Mucosa of rectum (tissue), 2 donors: ENCODE results near the gene SLF2.

Experiments
- H3K27ac ChIP-seq, 2 donors: one replicate each; pipeline ENCODE4 v1.7.0; 2013; ENCODE audit warnings: inconsistent platforms in 2 of 2, low read depth in 2 of 2, low read length in 2 of 2
- H3K27me3 ChIP-seq, 2 donors: one replicate each; pipeline ENCODE4 v1.7.0; 2013; ENCODE audit warnings: low read length in 2 of 2; ENCODE audit not compliant: control insufficient read depth in 2 of 2, insufficient read depth in 2 of 2
- H3K36me3 ChIP-seq, 2 donors: one replicate each; pipeline ENCODE4 v1.7.0; 2013; ENCODE audit warnings: low read length in 2 of 2; ENCODE audit not compliant: control insufficient read depth in 2 of 2, insufficient read depth in 2 of 2
- H3K4me1 ChIP-seq, 2 donors: one replicate each; pipeline ENCODE4 v1.7.0; 2013; ENCODE audit warnings: low read length in 2 of 2, mild to moderate bottlenecking in 1 of 2; ENCODE audit not compliant: control insufficient read depth in 2 of 2, insufficient read depth in 2 of 2
- H3K4me3 ChIP-seq, 2 donors: one replicate each; pipeline ENCODE4 v1.7.0; 2013; ENCODE audit warnings: low read length in 2 of 2
- H3K9ac ChIP-seq, 2 donors: one replicate each; pipeline ENCODE4 v1.7.0; 2013; ENCODE audit warnings: low read length in 2 of 2, low read depth in 1 of 2, mild to moderate bottlenecking in 1 of 2
- H3K9me3 ChIP-seq, 2 donors: one replicate each; pipeline ENCODE4 v1.7.0; 2013; ENCODE audit warnings: low read length in 2 of 2; ENCODE audit not compliant: control insufficient read depth in 2 of 2
- donor health status: healthy.
- donor health status: Normal muscosa, but diverticular disease.

Gene SLF2

DNA sequence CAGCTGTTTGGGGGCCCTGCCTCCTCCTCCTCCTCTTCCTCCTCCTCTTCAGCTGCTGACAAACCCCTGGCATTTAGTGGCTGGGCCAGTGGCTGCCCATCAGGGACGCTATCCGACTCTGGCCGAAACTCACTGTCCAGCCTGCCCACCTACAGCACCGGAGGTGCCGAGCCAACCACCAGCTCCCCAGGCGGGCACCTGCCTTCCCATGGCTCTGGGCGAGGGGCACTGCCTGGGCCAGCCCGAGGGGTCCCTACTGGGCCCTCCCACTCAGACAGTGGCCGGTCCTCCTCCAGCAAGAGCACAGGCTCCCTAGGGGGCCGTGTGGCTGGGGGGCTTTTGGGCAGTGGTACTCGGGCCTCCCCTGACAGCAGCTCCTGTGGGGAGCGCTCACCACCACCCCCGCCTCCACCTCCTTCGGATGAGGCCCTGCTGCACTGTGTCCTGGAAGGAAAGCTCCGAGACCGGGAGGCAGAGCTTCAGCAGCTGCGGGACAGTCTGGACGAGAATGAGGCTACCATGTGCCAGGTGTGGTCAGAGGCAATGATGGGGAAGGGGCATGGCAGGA is 91.0 kb downstream of the SLF2 start:
- Histone ChIP-seq H3K4me3 (no peak overlapping the region), H3K27ac (no peak overlapping the region), H3K9me3 (no peaks in the 10 kb centered on the region), H3K27me3 (no peaks in the 10 kb centered on the region), H3K9ac (no peak overlapping the region), H3K36me3 (peaks cover 16 to 31% of the 10 kb centered on the region in 2 donors), H3K4me1 (peaks cover 13 to 29% of the 10 kb centered on the region in 2 donors)

DNA sequence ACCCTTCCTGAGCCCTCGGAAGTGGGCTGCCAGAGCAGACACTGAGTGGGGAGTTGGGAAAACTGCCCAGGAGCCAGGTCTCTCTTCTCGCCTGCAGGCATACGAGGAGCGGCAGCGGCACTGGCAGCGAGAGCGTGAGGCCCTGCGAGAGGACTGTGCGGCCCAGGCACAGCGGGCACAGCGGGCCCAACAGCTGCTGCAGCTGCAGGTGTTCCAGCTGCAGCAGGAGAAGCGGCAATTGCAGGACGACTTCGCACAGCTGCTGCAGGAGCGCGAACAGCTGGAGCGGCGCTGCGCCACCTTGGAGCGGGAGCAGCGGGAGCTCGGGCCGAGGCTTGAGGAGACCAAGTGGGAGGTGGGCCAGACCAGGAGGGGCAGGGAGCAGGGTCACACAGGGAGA is 92.6 kb downstream of the SLF2 start:
- no peak overlapping the region for H3K27ac ChIP-seq
- no peaks in the 10 kb centered on the region for H3K9me3 ChIP-seq
- H3K27me3 ChIP-seq = no peaks in the 10 kb centered on the region
- no peak overlapping the region for H3K4me3 ChIP-seq
- peaks cover 10 to 22% of the 10 kb centered on the region in 2 donors for H3K4me1 ChIP-seq
- H3K36me3 ChIP-seq = peaks cover 16 to 31% of the 10 kb centered on the region in 2 donors
- no peak overlapping the region for H3K9ac ChIP-seq

DNA sequence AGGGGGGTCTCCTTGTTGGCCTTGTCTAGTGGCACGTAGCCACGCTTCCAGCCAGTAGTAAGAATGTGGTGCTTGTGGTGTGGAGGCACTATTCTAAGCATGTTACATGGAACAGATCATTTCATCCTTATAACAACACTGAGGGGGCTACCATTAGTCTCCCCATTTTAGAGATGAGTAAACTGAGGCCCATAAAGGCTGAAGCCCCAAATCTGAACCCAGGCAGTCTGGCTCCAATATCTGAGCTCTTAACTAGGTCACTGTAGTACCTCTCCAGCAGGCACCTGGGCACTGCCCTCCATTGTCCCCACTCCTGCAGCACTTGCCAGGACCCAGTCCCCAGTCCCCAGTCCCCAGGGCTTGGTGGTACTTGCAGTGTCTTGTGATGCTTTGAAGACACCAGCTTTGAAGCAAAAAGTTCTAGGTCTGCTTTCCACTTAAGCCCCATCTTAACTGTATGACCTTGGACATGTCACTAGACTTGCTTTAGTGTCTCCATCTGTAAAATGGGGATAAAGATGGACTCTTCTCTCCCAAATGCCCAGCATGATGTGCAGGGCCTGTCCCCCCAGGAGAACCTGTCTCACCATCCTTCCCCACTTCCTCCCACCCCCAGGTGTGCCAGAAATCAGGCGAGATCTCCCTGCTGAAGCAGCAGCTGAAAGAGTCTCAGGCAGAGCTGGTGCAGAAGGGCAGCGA is 93.3 kb downstream of the SLF2 start:
- Histone ChIP-seq H3K9me3 (no peaks in the 10 kb centered on the region), H3K4me3 (no peak overlapping the region), H3K4me1 (peaks cover 7 to 17% of the 10 kb centered on the region in 2 donors), H3K27ac (no peak overlapping the region), H3K27me3 (no peaks in the 10 kb centered on the region), H3K36me3 (peaks cover 16 to 31% of the 10 kb centered on the region in 2 donors), H3K9ac (no peak overlapping the region)

DNA sequence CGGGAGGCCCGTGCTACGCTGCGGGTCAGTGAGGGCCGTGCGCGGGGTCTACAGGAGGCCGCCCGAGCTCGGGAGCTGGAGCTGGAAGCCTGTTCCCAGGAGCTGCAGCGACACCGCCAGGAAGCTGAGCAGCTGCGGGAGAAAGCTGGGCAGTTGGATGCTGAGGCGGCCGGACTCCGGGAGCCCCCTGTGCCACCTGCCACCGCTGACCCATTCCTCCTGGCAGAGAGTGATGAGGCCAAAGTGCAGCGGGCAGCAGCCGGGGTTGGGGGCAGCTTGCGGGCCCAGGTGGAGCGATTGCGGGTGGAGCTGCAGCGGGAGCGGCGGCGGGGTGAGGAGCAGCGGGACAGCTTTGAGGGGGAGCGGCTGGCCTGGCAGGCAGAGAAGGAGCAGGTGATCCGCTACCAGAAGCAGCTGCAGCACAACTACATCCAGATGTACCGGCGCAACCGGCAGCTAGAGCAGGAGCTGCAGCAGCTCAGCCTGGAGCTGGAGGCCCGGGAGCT is 93.9 kb downstream of the SLF2 start:
- Histone ChIP-seq H3K27ac (peak overlapping the region in 1 of 2 donors; percentile 1), H3K4me3 (no peak overlapping the region), H3K36me3 (peaks cover 16 to 31% of the 10 kb centered on the region in 2 donors), H3K9me3 (no peaks in the 10 kb centered on the region), H3K27me3 (no peaks in the 10 kb centered on the region), H3K9ac (no peak overlapping the region), H3K4me1 (peaks cover under 1 to 11% of the 10 kb centered on the region in 2 donors)

DNA sequence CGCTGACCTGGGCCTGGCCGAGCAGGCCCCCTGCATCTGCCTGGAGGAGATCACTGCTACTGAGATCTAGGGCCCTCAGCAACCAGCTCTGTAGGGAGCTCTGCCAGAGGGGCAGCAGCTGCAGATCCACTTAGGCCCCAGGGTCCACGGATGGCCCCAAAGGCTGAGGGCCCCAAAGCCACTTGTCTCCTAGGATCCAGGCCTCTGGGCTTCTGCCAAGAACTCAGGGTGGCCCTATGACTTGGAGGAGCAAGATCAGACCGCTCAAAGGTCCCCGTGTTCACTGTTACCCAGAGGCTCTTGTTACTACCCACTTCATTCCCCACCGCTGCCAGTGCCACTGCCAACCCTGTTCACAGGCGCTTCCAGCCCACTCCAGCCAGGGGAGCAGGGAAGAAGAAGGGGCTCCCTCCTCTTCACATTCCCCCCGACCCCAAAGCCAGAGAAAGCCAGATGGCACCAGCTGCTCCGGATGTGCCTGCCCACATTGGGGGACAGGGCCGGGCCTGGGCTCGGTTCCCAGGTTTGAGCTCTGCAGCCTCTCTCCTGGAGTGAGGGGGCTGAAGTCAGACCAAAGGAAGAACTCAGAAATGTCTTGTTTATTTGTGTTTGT is 94.4 kb downstream of the SLF2 start:
- Histone ChIP-seq H3K36me3 (peaks cover 16 to 31% of the 10 kb centered on the region in 2 donors), H3K9me3 (no peaks in the 10 kb centered on the region), H3K27ac (peak overlapping the region; percentile 1 to 32), H3K4me1 (peaks cover 0 to 6% of the 10 kb centered on the region in 2 donors), H3K27me3 (no peaks in the 10 kb centered on the region), H3K9ac (no peak overlapping the region), H3K4me3 (no peak overlapping the region)

DNA sequence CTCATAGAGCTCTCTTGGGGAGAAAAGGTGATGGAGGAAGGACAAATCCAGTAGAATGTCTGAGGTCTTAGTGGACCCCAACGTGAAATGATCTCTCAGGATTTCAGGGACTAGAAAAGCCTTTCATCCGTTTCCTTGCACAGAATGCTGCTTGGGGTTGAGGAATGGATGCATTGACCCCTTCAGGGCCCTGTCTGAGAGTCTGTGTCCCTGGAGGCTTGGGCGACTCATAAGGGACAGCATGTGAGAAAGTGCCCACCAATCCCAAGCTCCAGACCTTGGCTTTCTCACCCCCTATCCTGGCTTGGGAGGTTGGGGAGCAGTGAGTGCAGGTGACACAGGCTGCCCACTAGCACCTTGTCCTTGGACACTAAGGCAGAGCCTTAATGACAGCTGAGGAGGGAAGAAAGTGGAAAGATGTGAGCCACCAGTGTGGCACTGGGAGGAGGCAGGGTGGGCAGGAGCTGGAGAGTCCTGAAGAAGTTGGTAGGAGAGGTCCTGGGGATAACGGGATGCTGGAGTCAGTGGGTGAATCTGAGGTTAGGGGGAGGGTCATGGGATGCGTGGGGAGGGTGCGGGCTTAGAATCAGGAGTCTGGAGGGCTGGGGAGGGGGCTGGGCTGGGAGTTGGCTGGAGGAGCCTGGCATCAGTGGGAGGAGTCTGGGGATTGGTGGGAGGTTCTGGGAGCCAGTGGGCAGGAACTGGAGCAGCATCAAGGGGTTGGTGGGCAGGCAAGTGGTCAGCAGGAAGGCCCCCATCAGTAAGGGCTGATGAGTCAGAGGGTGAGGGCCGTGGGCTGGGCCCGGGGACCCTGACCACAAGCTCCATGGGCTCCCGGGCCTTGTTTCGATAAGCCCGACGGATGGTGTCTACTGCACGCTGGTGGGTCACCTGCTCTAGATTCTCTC is 95.4 kb downstream of the SLF2 start:
- Histone ChIP-seq H3K36me3 (peaks cover 12 to 25% of the 10 kb centered on the region in 2 donors), H3K9me3 (no peaks in the 10 kb centered on the region), H3K27me3 (no peaks in the 10 kb centered on the region), H3K27ac (peak overlapping the region in 1 of 2 donors; percentile 17), H3K4me1 (peaks cover 3 to 4% of the 10 kb centered on the region in 2 donors), H3K9ac (no peak overlapping the region), H3K4me3 (no peak overlapping the region)

DNA sequence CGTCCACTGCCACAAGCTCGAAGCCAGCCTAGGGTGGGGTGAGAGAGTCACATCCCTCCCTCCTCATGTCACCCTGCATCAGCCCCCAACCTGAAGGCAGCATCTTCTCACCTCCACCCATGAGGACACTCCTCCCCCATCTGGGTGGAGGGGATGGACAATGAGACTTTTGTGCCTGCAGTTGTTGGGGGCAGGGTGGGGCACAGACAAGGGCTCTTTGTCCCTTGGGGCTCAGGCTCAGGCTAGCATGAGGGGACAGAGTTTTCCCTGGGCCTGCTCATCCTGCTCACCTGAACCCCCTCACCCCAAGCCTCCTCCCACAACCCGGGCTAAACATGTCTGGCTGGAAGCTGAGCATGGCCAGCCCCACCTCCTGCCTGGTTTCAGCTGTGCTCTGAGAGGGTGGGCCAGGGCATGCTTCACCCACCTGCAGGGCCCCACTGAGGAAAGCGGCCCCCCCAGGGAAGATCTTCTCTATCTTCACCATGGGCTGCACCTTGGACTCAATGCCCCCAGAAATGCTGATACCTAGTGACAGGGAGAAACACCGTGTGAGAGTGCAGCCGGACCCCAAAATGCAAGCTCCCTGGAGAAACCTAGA is 96.2 kb downstream of the SLF2 start:
- H3K36me3 ChIP-seq = peaks cover 8 to 20% of the 10 kb centered on the region in 2 donors
- no peak overlapping the region for H3K4me3 ChIP-seq
- no peak overlapping the region for H3K9ac ChIP-seq
- H3K9me3 ChIP-seq = no peaks in the 10 kb centered on the region
- H3K27me3 ChIP-seq = no peaks in the 10 kb centered on the region
- peaks cover 4% of the 10 kb centered on the region in 2 donors for H3K4me1 ChIP-seq
- H3K27ac ChIP-seq = no peak overlapping the region

DNA sequence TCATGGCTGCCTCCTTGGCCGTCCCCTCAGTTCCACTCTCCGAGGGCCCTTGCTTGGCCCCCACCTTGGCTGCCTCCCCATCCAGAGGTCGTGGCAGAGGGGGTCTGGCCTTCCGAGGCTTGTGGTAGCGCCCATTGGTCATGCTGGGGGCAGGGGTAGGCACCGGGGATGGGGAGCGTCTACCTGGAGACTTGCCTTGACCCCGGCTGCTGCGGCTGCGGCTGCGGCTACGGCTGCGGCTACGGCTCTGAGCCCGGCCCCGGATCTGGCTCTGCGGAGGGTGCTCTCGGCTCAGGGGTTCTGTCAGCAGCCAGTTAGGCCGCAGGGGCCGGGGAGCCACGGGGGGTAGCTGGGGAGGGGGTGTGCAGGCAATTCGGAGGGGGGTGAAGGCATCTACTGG is 97.6 kb downstream of the SLF2 start:
- no peaks in the 10 kb centered on the region for H3K27me3 ChIP-seq
- peaks cover 4% of the 10 kb centered on the region in 2 donors for H3K4me1 ChIP-seq
- peaks cover 7 to 11% of the 10 kb centered on the region in 2 donors for H3K36me3 ChIP-seq
- no peak overlapping the region for H3K4me3 ChIP-seq
- no peak overlapping the region for H3K9ac ChIP-seq
- no peak overlapping the region for H3K27ac ChIP-seq
- H3K9me3 ChIP-seq = no peaks in the 10 kb centered on the region

DNA sequence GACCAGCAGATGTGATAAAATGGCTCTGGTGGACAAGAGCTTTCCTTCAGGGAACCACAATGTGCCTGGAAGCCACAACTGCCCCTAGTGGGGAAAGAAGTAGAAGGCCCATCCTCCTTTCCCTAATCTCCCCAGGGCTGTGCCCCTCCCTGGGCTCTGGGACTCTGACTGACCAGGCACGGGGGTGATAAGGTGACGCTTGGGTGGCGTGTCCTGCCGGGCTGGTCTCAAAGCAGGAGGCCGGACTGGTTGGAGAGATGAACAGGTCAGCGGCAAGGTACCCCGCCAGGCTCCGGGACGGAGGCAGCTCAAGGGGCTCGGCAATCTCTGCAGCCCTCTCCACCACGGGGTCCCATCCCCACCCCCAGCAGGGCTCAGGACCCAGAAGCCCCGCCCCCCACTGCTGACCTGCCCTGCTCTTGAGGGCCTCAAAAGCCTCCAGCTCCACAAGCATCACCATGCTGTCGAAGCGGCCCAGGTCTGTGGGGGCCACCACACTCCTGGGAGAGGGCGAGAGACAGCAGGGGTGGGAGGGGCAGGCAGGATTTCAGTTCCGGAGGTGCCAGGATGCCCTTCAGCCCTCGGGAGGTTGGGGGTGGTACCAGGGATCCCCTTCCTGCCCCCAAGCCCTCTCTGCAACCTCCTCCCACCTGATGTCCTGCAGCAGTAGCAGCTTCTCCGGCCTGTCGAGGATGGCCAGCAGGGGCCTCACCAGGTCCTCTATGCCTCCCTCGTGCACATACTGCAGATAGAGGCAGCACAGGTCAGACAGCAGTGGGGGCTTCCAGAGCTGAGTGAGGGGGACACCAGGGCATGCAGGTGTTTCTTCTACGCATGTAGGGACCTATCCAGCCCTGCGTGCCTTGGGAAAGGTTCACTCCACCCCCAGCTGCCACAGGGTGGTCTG is 99.0 kb downstream of the SLF2 start:
- H3K4me1 ChIP-seq = peaks cover 4% of the 10 kb centered on the region in 2 donors
- H3K4me3 ChIP-seq = no peak overlapping the region
- H3K27me3 ChIP-seq = no peaks in the 10 kb centered on the region
- H3K27ac ChIP-seq = no peak overlapping the region
- no peak overlapping the region for H3K9ac ChIP-seq
- no peaks in the 10 kb centered on the region for H3K36me3 ChIP-seq
- H3K9me3 ChIP-seq = no peaks in the 10 kb centered on the region
